Erythroblast (primary cell): Measurements from ENCODE around the gene GABBR2.

ENCODE experiments used
- GATA1 ChIP-seq: IDR thresholded peaks from 2 replicates; pipeline ENCODE4 v1.6.1; 2011; ENCODE audit warnings: low read depth, mild to moderate bottlenecking, control low read depth, low read length, moderate library complexity
- POLR2A ChIP-seq: IDR thresholded peaks from 2 replicates; pipeline ENCODE4 v1.6.1; 2011; ENCODE audit warnings: mild to moderate bottlenecking, low read length

DNA sequence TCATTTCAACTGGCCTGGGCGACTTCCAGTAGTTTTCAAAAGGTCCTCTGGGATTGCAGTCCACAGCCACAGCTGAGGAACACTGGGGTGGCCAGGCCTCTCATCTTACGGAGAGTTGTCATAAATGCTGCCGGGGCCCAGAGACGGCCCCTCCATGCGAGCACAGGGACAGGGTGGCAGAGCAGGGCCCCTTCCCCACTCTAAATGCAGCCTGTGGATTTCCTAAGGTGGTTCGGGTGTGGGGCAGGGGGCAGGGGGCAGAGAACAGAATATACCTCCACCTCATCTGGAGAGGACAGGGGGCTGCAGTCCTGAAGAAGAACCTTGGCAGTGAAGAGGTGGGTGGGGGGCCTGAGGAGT lies 339.7 kb downstream of the GABBR2 start:
- no peak for TF ChIP-seq POLR2A
- TF ChIP-seq GATA1: no peak
